ENCODE data around the gene ZNF445. TPM values are rescaled to one million over a fixed set of nuclear protein-coding genes. Genes with fewer than 3 reads are reported as not detected.
A peak's percentile ranks its signal among the peaks of the same experiment; 100 is the strongest.
"Not testable (repeated sequence)": the region's sequence is repeated elsewhere in the genome, so short reads cannot be mapped to it uniquely, and the experiment has no call there.

The ZNF445 gene
- total and polyA plus RNA-seq, 2 donors (not counting 3 experiments of a cell fraction or from before 2014, with no cell fraction given) = 2.3 to 17.8 TPM

- no peaks in the 10 kb centered on the region for H3K4me1 ChIP-seq (ENCODE audit: control insufficient read depth, extremely low read depth, insufficient read depth, low read length)
- ChIA-PET CTCF (no interaction called here), POLR2A (no interaction called here)
- no peaks in the 10 kb centered on the region for H3K9me3 ChIP-seq (replicated peaks; ENCODE audit: control insufficient read depth, insufficient read depth, low read length)
- dilution Hi-C loops (cut with MboI; ENCODE audit: extremely low pct_ligation_motif_present, low sequenced_read_pairs) = no loop called here
- DNase-seq (ENCODE audit: low read depth, low spot score) (no peak), FAIRE-seq (peak; percentile 28)
- no peak overlapping the region for H3K4me2 ChIP-seq (ENCODE audit: insufficient read depth, low read length)
- H3K36me3 ChIP-seq (ENCODE audit: control insufficient read depth in 2 of 2, extremely low read depth in 1 of 2, insufficient read depth in 2 of 2, low read length in 2 of 2) = peaks cover 0 to 3% of the 10 kb centered on the region in 2 experiments
- TF ChIP-seq MAX (IDR thresholded peaks at IDR 0.05; ENCODE audit: insufficient read depth, insufficient read length) = no peak
- TF ChIP-seq FOS (IDR thresholded peaks at IDR 0.05; ENCODE audit: borderline replicate concordance, insufficient read depth, low read length) = no peak
- no peaks in the 10 kb centered on the region for H3K27me3 ChIP-seq (ENCODE audit: control insufficient read depth in 2 of 2, insufficient read depth in 2 of 2, low read length in 2 of 2)
- H3K79me2 ChIP-seq (ENCODE audit: control insufficient read depth, insufficient read depth, low read length) = no peaks in the 10 kb centered on the region
- H3K9me1 ChIP-seq (replicated peaks; ENCODE audit: control insufficient read depth, extremely low read depth, insufficient read depth, low read length) = no peaks in the 10 kb centered on the region
- no peak overlapping the region for H2AFZ ChIP-seq (ENCODE audit: low read depth, low read length)
- H4K20me1 ChIP-seq (replicated peaks; ENCODE audit: control insufficient read depth, extremely low read depth, insufficient read depth, low read length) = no peaks in the 10 kb centered on the region
- H3K4me3 ChIP-seq (replicated peaks in 1 of 3; ENCODE audit: insufficient read depth in 1 of 3, low read depth in 1 of 3, low read length in 3 of 3) = no peak overlapping the region
- H3K27ac ChIP-seq (ENCODE audit: insufficient read depth, low read depth, low read length) = no peak overlapping the region
- no peak overlapping the region for H3K9ac ChIP-seq (replicated peaks; ENCODE audit: extremely low read depth, insufficient read depth, low read length)
- no TSS peak for BruUV-seq (replicated peaks)
- intact Hi-C loops (cut with micrococcal nuclease) = no loop called here
These were observed 78.6 kb downstream of the ZNF445 start for GRCh38 chr3:44398853-44399252.

GRCh38 chr3:44398271-44398670 lies 79.2 kb downstream of the ZNF445 start:
- H3K27me3 ChIP-seq (ENCODE audit: control insufficient read depth in 2 of 2, insufficient read depth in 2 of 2, low read length in 2 of 2); H3K9me1 ChIP-seq (replicated peaks; ENCODE audit: control insufficient read depth, extremely low read depth, insufficient read depth, low read length); H2AFZ ChIP-seq (ENCODE audit: low read depth, low read length); DNase-seq (ENCODE audit: low read depth, low spot score); H3K36me3 ChIP-seq (ENCODE audit: control insufficient read depth in 2 of 2, extremely low read depth in 1 of 2, insufficient read depth in 2 of 2, low read length in 2 of 2); FAIRE-seq; BruUV-seq (replicated peaks); H3K9ac ChIP-seq (replicated peaks; ENCODE audit: extremely low read depth, insufficient read depth, low read length); H3K27ac ChIP-seq (ENCODE audit: insufficient read depth, low read depth, low read length); H3K4me1 ChIP-seq (ENCODE audit: control insufficient read depth, extremely low read depth, insufficient read depth, low read length); H3K4me2 ChIP-seq (ENCODE audit: insufficient read depth, low read length); H3K9me3 ChIP-seq (replicated peaks; ENCODE audit: control insufficient read depth, insufficient read depth, low read length); POLR2A ChIA-PET; H4K20me1 ChIP-seq (replicated peaks; ENCODE audit: control insufficient read depth, extremely low read depth, insufficient read depth, low read length); H3K79me2 ChIP-seq (ENCODE audit: control insufficient read depth, insufficient read depth, low read length); CTCF ChIA-PET; dilution Hi-C loops (cut with MboI; ENCODE audit: extremely low pct_ligation_motif_present, low sequenced_read_pairs); intact Hi-C loops (cut with micrococcal nuclease); H3K4me3 ChIP-seq (replicated peaks in 1 of 3; ENCODE audit: insufficient read depth in 1 of 3, low read depth in 1 of 3, low read length in 3 of 3): not testable (repeated sequence)

Data from endothelial cell of umbilical vein (primary cell).